Fibroblast of the aortic adventitia (primary cell): ENCODE results near the gene RRN3. TPM values are rescaled to one million over a fixed set of nuclear protein-coding genes. Genes with fewer than 3 reads are reported as not detected.
A peak's percentile ranks its signal among the peaks of the same experiment; 100 is the strongest.
"Not testable (repeated sequence)": the region's sequence is repeated elsewhere in the genome, so short reads cannot be mapped to it uniquely, and the experiment has no call there.

Source experiments
- DNase-seq: peaks from one replicate; pipeline ENCODE4 v3.0.0-alpha.2; 2010; ENCODE audit warnings: low read depth
- H3K4me3 ChIP-seq: 2 replicates; pipeline ENCODE4 v1.5.1; 2011; ENCODE audit warnings: low read depth, mild to moderate bottlenecking, control low read depth, low read length, moderate library complexity
- CTCF ChIP-seq: IDR thresholded peaks from 2 replicates; pipeline ENCODE4 v1.5.1; 2011; ENCODE audit warnings: mild to moderate bottlenecking, low read length, control low read depth, inconsistent platforms; ENCODE audit not compliant: insufficient read depth
- total RNA-seq: library from RNA; depleted of rRNA; stranded (reverse); fragments of >200 nt; gene quantifications from 2 replicates; pipeline ENCODE4 v1.2.3, GENCODE V29; 2012; ENCODE audit warnings: low replicate concordance

RRN3 gene, protein sequence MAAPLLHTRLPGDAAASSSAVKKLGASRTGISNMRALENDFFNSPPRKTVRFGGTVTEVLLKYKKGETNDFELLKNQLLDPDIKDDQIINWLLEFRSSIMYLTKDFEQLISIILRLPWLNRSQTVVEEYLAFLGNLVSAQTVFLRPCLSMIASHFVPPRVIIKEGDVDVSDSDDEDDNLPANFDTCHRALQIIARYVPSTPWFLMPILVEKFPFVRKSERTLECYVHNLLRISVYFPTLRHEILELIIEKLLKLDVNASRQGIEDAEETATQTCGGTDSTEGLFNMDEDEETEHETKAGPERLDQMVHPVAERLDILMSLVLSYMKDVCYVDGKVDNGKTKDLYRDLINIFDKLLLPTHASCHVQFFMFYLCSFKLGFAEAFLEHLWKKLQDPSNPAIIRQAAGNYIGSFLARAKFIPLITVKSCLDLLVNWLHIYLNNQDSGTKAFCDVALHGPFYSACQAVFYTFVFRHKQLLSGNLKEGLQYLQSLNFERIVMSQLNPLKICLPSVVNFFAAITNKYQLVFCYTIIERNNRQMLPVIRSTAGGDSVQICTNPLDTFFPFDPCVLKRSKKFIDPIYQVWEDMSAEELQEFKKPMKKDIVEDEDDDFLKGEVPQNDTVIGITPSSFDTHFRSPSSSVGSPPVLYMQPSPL
- total RNA-seq: 26.1 and 27.9 TPM in 2 replicates

GRCh38 chr16:15093955-15094827, at the start of gene RRN3:
RRN3 (minus strand) TSS chr16:15094272; CDS start chr16:15094233, 39 bp downstream.
- H3K4me3 ChIP-seq: peak within 1 kb of the TSS; percentile 93
- peak; percentile 92 for DNase-seq

GRCh38 chr16:15143601-15144091, 49.6 kb upstream of the RRN3 start:
- DNase-seq, H3K4me3 ChIP-seq: not testable (repeated sequence)

GRCh38 chr16:15142891-15143600, 49.0 kb upstream of the RRN3 start:
- DNase-seq, H3K4me3 ChIP-seq: not testable (repeated sequence)

DNA sequence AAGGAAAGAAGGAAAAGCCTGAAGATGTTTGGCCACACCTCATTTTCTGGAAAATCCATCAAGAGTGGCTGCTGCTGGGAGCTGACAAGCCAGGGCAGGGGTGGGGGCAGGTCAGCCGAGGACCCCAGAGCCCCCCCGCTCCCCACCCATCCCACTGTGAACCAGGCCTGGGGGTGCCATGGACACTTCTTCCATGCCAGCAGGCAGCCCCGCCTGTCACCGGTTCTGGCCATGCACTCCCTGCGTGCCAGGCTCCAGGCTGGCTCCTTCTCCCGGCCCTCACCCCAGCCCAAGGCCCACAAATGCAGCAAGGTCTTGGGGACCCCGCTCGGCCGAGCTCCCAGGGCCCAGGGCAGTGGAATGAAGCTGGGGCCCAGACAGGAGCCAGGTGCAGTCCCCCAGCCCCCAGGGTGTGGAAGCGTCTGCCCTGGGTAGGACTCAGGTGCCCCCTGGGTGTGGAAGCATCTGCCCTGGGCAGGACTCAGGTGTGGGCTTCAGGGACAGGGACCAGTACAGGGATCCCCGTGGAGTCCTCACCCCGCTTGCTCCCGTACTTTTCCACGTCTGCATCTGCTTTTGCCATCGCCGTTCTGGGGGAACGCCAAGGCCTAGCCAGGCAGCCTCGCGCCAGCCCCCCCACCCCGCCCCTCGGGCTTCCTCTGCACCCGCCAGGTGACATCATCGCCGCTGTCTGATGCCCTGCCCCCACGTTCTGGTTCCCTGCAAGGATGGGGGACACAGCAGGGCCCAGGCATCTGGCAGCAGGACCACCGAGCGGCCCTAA, 48.2 kb upstream of the RRN3 start:
- H3K4me3 ChIP-seq, DNase-seq: not testable (repeated sequence)

DNA sequence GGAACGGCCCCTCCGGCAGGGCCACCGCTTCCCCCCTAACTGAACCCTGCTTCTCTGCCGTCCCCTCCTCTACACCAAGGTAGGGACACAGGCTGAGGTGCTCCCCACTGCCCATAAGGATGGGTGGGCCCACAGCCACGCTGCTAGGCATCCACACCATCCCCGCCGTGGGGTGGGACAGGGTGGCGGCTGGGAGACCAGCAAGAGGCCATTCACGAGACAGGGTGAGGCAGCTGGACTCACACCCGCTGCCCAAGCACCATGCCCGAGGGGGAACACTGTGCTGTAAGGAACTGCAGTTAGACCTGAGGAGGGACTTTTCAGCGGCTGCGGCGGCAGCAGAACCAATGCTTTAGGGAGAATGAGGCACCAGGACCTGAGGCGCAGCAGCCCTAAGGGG, 47.5 kb upstream of the RRN3 start:
- DNase-seq: no peak
- H3K4me3 ChIP-seq: no peak overlapping the region
- TF ChIP-seq CTCF: no peak

- not testable (repeated sequence) for DNase-seq, H3K4me3 ChIP-seq
Observed at GRCh38 chr16:15140444-15141365, 46.6 kb upstream of the RRN3 start.

GRCh38 chr16:15137514-15137913, 43.4 kb upstream of the RRN3 start:
- not testable (repeated sequence) for H3K4me3 ChIP-seq, DNase-seq

GRCh38 chr16:15135483-15136360, 41.6 kb upstream of the RRN3 start:
- not testable (repeated sequence) for DNase-seq, H3K4me3 ChIP-seq

GRCh38 chr16:15134752-15135482, 40.8 kb upstream of the RRN3 start:
- not testable (repeated sequence) for DNase-seq, H3K4me3 ChIP-seq

- not testable (repeated sequence) for DNase-seq, H3K4me3 ChIP-seq
Observed at GRCh38 chr16:15133554-15133953, 39.5 kb upstream of the RRN3 start.

DNA sequence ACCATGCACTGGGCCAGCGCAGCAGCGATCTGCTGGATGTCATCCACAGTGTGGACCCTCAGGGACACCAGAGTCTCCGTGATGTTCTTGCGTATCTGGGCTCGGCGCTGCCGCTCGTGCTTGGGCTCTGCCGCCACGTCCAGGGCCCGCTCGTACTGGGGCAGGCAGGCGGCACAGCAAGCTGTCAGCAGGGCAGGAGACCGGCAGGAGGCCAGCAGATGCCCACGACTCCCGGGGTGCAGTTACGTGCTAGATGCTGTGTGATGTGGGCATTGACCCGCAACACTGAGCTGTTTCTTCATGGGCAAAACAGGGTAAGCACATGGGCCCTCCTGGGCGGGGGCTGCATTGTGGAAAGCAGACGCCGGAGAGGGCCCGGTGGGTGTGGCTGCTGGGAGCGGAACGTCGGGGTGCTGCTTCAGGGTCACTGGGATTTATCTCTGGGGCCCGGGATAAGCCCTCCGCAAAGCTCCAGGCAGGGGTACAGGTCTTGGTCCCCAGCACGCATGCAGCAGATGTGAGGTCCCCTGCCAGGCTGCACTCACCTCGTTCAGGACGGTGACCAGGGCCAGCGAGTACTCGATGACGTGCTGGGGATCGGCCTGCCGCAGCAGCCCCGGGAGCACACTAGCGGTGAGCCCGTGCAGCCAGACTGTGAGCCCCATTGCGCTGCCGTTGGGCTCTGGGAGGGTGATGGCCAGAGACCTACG, 38.8 kb upstream of the RRN3 start:
- H3K4me3 ChIP-seq, DNase-seq: not testable (repeated sequence)

GRCh38 chr16:15130943-15131700, 37.0 kb upstream of the RRN3 start:
- H3K4me3 ChIP-seq, DNase-seq: not testable (repeated sequence)
